Measurements from ENCODE around the gene SLC12A7.
"Not testable (repeated sequence)": the region's sequence is repeated elsewhere in the genome, so short reads cannot be mapped to it uniquely, and the experiment has no call there.

The SLC12A7 gene

DNA sequence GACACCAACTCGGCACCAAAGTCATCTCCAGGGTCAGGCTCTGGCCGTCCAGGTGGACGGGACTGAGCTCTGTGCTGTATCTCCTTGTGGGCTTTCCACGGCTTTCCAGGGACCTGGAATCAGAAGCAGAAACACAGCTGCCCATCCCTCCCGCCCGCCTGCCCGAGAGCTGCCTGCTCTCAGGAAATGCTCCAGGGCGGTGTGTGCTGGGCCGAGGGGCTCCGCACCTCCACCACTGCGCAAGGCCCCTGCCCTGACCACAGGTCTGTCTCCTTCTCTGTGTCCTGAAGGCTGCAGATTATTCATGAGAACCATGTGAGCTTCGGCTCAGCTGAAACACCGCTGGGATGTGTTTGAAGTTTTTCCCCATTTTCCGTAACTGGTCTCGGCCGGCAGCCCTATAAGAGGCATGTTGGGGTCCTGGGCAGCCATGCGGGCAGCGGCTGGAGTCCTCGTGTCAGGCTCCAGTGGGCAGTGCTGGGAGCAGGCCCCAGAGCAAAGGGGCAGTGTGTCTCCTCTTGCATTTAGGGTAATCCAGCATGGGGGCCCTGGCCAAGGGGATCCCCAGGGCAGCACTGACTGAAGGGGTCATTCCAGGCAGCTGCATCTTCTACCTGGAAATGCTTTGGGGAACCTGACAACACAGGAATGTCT, 80.4 kb downstream of the SLC12A7 start:
- DNase-seq: no peak

DNA sequence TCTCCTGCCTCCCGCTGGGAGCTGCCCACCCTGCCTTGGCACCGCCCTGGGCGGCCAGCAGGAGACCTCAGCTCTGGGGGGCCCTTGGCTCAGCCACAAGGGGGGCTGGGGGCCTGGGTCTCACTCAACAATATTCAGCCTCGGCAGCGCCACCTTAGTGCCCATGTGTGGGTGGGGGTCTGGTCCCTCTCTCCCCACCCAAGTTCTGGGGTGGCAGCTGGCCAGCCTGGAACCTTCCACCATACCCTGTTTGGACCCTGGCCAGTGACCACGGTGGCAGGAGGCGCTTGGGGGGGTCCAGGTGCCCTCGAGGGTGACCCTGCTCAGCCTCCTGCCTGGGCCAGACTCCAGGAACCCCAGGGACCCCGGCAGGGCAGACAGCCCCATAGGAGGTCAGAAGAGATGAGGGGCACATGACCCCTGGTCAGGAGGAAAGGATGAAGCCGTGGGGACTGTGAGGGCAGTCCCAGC, 81.0 kb downstream of the SLC12A7 start:
- no peak for DNase-seq

- DNase-seq: no peak
Measured at GRCh38 chr5:1029945-1030625, 81.8 kb downstream of the SLC12A7 start.

DNA sequence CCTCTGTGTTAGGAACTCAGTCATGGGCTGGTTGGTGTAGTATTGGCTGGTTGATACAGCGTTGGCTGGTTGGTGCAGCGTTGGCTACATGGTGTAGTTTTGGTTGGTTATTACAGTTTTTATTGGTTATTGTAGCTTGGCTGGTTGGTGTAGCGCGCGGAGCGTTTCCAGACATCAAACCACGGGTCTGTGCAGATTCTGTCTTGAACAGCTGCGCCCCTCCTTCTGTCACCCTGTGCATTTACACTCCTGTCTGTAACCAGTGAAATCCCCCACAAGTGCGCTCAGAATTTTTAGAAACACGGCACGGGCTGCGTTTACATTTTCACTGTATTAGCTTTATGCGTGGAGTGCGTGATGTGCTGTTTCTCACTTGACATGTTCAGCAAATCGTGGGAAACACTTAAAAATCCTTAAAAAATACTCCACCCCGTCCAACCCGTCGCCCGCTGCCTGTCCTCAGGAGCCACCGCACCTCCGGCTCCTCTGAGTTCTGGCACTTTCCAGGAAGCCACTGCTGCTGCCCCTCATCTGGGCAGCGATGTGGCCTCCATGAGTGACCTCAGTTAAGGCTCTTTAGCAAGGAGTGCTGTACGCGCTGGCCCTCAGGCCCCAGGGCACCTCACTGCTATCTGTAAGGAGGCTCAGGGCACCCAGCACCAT, 82.5 kb downstream of the SLC12A7 start:
- DNase-seq: no peak

- DNase-seq: no peak
Measured at GRCh38 chr5:1028481-1029281, 83.2 kb downstream of the SLC12A7 start.

DNA sequence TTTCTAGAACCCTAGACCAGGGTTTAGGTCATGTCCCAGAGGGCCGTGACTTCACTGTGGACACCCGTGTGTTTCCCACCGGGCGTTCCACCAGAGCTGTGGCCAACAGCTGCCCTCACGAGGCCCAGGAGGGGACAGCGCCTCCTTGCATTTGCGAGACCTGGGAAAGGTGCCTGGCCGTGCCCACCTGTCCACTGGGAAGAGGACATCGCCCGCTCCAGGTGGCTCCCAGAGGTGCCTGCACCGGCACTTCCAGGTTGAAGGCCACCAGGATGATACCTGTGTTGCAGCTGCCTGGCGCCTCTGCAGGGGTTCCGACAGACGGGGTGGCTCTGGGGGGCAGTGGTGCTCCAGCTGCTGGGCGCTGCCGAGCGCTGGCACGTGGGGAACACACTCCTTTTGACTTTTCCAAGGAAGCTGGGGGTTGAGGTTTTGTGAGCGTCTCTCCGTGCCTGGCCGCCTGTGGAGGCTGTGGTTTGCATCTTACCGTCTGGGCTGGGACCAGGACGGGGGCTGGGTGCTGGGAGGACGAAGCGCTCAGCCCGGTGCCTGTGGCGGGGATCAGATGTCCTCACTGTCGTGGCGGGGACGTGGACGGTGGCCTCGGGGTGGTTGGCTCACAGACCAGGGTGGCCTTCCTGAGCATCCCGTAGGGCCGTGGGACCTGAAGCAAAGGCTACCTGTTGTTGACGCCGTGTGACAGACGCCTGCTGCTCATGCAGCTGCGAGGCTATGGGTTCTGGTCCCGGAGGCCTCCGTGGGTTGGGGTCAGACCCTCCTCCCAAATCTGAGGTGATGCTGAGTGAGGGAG, 84.0 kb downstream of the SLC12A7 start:
- DNase-seq: no peak

GRCh38 chr5:1026700-1027621, 84.9 kb downstream of the SLC12A7 start:
- DNase-seq: no peak

DNA sequence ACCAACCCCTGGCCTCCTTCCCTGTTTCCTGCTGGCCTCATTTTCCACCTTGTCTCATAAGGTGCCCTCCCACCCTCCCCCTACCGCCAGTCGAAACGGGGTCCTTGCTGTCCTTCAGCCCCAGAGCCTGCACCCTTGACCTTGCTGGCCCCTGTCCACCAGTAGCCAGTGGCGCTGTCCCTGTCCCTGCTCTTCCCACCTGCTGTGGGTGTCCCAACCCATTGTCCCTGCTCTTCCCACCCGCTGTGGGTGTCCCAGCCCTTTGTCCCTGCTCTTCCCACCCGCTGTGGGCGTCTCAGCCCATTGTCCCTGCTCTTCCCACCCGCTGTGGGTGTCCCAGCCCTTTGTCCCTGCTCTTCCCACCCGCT, 89.9 kb downstream of the SLC12A7 start:
- DNase-seq: not testable (repeated sequence)

DNA sequence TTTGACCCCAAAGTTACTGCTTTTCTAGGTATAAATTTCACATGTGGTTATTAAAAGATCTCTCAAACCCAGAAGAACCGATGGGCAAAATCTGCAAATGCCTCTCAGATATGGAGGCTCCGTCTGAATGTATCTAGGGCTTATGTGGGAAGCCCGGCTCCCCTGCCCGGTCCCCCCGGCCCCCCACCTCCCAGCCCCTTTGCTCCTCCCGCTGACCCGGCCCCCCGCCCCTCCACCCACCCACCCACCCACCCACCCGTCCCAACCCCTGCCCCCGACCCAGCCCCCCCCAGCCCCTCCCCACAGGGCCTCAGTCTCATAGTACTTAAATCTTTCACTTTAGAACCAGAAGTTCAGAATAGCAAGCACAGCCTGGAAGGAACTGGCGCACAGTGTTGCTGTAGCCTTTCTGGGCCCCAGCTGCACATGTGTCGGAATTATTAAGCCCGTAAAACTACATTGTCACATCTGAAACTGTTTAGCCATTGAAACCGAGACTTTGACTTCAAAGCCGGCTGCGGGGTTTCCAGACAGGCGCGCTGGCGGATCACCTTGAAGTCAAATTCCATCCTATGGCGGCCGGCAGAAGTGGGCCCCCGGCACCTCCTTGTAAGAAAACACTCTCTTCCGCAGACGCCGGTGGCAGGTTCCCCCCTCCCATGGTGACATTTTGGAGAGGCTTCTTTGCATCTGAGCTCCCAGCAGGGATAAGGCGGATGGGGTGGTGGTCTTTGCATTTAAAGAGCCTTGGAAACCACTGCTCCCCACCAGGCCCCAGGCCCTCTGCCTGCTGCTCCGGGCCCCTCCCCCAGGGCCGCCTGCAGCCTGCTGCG, 90.5 kb downstream of the SLC12A7 start:
- DNase-seq: no peak

GRCh38 chr5:1020452-1020961, 91.4 kb downstream of the SLC12A7 start:
- DNase-seq: no peak

GRCh38 chr5:1019001-1019905, 92.6 kb downstream of the SLC12A7 start:
- no peak for DNase-seq

DNA sequence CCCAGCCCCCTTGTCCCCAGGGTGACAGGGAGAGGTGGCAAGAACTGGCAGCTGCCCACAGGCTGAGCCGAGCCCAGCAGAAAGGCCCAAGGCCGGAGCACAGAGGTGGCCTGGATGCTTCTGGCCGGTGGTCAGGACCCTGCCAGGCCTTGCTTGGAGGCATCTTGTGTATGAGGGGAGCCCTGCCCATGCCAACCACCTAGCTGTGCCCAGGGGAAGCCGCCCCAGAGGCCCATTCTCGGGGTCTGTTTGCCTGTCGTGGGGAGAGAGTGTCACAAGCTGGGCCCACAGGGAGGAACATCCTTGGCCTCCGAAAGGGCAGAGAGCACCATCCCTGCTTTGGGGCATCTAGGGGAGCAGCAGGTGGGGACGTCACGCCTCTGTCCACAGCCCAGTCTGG, 93.3 kb downstream of the SLC12A7 start:
- no peak for DNase-seq

DNA sequence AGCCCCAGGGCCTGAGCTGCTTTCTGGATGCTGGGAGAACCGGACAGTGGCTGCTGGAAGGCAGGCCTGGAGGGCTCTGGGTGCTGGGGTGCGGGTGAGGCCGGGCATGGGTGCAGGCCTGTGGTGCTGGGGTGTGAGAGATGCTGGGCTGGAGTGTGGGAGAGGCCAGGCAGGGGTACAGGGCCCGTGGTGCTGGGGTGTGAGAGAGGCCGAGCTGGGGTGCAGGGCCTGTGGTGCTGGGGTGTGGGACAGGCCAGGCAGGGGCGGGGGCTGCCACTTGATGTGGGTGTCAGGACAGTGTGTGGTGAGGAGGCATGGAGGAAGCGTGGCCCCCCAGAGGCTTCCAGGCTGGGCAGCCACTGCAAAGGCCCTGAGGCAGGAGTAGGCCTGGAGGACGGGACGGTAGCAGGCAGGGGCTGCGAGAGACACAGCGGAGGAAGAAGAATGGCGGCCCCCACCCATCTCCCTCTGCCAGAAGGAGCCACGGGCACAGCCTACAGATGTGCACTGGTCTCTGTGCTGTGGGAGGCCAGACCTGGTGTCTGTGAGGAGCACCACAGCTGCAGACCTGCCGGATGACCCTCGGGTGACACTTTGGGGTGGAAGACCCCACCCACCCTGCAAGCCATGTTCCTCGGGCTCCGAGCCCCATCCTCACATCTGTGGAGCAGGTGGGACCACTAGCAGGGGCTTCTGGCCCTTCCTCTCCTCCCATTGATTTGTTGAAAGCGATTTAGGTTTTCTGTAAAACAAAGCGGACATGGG, 94.0 kb downstream of the SLC12A7 start:
- DNase-seq: no peak

- DNase-seq: no peak
Measured at GRCh38 chr5:1017056-1017455, 94.8 kb downstream of the SLC12A7 start.

- DNase-seq: no peak
Measured at GRCh38 chr5:1016476-1016875, 95.4 kb downstream of the SLC12A7 start.

DNA sequence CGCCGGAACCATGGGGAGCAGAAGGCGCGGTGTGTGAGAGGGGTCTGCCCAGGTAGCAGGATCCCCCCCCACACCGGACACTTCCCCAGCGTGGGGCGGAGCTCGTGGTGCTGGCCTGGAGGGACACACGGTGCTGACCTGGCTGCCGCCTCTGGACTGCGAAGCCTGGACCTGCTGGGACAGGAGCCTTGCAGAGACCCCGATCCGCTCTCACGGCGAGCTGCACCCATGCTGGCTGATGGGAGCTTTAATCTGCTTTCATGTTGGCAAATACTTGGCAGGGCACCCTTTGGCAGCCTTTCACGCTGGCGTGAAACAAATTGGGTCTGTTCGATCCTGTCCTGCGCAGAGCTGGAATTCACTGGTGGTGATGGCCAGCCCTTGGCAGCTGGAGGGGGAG, 95.8 kb downstream of the SLC12A7 start:
- DNase-seq: no peak

GRCh38 chr5:1015507-1015906, 96.4 kb downstream of the SLC12A7 start:
- no peak for DNase-seq

- DNase-seq: no peak
Measured at GRCh38 chr5:1014781-1015221, 97.1 kb downstream of the SLC12A7 start.
